Measurements from ENCODE around the gene ERP44.
"Not testable (repeated sequence)": the region's sequence is repeated elsewhere in the genome, so short reads cannot be mapped to it uniquely, and the experiment has no call there.

ERP44 gene

DNA sequence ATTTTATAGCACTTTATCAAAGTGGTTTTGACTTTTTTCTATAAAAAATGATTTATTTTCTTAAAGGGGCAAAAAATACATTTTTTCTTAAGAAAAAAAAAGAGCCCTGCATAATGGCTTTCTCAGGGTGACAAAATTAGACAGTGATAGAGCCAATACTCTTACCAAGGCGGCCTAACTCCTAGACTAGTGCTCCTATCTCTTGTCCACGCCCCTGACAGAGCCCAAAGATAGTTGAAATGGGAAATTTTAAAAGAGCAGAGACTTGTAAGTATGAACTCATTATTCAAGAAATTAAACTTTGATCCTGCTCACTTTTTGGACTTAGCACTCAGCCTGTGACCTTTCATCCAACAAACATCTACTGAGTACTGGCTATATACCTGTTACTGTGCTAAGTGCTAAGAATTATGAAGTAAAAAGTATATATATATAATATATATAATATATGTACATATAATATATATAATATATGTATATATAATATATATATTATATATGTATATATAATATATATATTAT, 1.4 kb upstream of the ERP44 start:
- DNase-seq (ENCODE audit: low spot score) = no peak

DNA sequence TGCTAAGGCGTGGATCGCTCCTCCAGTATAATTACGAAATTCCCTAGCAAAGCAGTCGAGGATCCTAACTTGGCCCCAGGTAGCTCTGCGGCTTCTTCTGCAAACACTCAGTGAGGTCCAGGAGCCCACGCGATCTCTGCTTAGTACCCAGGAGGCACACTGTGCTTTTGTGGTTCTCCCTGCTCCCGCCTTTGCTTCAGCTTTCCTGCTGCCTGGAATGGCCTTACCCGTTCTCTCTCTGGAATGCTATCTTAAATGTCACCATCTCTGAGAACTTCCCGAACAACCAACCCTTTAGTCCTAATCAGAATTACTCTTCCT, 882 bp upstream of the ERP44 start:
- DNase-seq (ENCODE audit: low spot score) = peak; percentile 22

DNA sequence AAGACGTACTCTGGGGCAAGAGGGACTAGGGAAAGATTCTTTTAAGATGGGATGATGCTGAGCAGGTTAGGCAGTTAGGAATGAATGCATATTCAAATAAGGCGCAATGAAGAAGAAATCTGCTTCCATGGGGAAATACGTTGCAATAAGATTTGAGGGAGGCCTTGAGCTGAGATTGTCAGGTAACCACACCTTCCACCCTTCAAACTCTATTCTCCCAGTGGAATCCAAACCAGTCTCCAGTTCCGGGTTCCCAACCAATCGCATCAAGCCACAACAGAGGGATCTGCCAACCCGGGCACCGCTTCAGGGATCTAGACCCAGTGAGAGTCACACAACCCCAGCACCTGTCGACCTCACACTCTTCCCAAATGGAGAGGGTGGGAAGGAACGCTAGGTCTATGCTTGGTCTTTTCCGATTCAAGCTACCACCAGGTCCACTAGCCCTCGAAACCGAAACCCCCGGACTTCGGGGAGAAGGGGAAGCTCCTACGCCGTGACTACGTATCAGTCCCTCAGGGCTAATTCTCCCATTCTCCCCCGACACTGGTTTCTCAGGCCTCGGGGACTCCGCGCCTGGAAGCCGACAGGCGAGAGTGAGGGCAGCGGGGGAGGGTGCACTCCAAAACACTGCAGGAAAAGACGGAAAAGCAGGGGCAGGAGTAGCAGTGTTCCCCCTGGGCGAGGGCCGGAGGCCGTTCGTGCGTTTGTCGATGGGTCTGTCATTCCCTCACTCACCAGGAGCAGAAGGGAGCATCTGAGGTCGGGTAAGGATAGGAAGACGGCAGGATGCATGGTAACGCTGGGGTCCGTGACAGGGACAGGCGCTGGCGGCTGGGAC, 534 bp downstream of the ERP44 start:
- DNase-seq (ENCODE audit: low spot score) = peak; percentile 77

- DNase-seq (ENCODE audit: low spot score) = no peak
Measured at GRCh38 chr9:100096378-100096916, 2.4 kb downstream of the ERP44 start.

- not testable (repeated sequence) for DNase-seq (ENCODE audit: low spot score)
Measured at GRCh38 chr9:100094411-100094810, 4.4 kb downstream of the ERP44 start.

DNA sequence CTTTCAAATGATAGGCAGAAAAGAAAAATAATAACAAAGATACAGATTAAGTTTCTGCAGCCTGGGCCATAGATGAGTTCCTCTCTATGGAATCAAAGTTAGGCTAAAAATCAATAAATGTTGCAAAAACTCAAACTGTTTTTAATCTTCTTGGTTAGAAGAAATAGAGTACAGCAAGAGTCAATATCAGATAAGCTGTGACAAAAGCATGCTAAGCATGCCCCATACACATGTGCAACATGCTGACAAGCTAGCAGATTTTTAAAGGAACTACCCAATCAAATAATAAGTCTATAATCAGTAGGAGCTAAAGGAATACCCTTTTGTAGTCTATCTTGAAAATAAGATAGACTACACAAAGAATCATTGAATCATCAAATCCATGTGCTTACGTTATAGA, 6.7 kb downstream of the ERP44 start:
- DNase-seq (ENCODE audit: low spot score) = no peak

- no peak for DNase-seq (ENCODE audit: low spot score)
Measured at GRCh38 chr9:100091650-100092049, 7.2 kb downstream of the ERP44 start.

- DNase-seq (ENCODE audit: low spot score) = no peak
Measured at GRCh38 chr9:100090880-100091279, 7.9 kb downstream of the ERP44 start.

DNA sequence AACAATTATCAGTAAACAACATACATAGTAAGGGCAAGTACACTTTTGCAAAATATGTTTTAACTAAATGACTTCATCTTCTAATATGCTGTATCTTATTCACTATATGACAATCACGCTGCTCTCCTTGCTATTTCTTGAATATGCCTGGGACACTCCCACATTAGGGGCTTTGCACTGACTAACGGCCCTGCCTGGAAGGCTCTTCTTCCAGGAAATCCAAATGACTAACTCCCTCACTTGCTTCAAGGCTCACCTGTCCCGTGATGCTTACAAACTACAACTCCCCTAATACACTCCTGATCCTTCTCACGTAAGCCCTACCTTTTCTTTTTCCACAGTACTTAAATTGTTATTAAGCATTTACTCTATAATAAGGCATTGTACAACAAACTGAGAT, 10.6 kb downstream of the ERP44 start:
- no peak for DNase-seq (ENCODE audit: low spot score)

DNA sequence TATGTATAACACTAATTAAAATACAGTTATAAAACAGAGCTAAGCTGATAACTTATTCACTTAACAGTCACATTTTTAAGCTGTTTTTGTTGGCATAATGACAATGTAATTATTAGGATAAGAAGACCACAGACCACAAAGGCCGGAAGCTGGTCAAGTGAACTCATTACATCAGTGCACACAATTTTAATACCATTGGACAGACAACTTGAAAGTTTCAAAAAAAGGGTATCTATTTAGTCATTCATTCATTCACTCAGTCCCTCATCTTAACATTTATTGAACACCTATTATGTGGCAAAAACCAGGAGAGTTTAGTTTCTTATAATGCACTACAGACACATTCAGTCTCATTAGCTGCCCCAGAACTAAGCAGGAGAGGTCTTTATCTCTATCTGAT, 11.6 kb downstream of the ERP44 start:
- no peak for DNase-seq (ENCODE audit: low spot score)

DNA sequence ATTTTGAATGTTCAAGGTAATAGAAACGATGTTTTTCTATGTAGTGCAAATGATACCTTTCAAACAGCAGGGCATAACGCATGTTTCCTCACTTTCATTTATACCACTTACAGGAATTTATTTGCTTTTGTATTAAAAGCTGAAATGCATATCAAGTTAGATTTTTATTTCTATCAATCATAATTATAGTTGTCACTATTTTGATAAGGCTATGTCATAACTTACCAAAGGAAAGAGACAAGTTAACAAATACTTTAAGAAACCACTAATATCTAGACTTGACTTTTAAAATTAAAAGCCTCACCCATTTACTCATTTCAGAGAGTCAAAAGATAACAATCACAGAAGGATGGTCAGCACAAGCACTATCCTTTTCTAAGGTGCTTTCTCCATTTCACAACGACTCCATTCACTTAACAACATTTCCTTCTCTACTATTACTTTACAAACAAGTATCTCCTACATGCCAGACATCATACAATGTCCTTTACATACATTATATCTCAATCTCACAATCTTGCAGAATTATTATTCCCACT, 12.6 kb downstream of the ERP44 start:
- no peak for DNase-seq (ENCODE audit: low spot score)

- DNase-seq (ENCODE audit: low spot score) = no peak
Measured at GRCh38 chr9:100084734-100085133, 14.1 kb downstream of the ERP44 start.

- DNase-seq (ENCODE audit: low spot score) = no peak
Measured at GRCh38 chr9:100084128-100084453, 14.7 kb downstream of the ERP44 start.

DNA sequence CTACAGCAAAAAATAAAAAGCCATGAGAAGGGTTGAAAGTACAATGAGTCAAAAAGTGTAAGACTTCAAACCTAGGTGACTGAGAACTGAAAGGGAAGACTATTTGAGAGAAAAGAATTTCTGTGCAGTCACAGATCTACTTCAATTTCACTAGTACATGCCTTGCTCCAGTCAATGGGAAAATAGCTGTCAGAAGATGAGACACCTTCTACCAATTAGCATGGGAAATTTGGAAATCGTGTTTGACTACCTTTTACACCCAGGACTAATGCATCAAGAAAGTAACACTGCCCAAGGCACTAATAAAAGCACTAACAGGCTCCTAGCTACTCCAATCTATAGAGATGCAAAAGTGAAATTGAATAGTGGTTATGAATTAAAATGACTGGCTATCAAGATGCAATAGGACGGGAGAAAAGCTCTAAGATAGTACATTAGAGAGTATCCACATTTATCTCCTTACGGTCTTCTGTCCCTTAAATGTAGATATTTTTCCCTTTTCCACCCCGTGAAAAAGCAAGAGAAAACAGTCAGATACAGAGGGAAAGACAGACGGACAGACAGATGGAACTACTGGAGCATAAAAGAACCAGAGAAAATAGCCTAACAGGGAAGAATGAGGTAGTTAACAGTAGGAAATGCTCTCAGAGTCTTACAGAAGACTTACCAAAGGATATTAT, 15.2 kb downstream of the ERP44 start:
- DNase-seq (ENCODE audit: low spot score) = no peak

DNA sequence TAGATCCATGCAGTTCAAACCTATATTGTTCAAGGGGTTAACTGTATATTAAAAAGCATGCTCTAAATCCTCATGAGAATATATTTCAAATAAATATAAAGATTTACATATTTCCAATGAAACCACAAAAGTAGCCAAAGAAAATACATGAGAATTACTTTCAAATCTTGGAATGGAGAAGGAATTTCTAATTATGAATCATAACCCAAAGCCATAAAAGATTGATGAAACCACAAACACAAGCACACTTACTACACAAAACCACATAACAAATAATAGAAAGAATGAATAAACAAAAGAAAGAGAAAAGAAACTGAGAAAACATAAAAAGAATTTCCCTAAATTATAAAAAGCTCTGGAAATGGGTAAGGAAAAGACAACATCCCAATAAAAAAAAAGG, 16.0 kb downstream of the ERP44 start:
- DNase-seq (ENCODE audit: low spot score) = no peak

DNA sequence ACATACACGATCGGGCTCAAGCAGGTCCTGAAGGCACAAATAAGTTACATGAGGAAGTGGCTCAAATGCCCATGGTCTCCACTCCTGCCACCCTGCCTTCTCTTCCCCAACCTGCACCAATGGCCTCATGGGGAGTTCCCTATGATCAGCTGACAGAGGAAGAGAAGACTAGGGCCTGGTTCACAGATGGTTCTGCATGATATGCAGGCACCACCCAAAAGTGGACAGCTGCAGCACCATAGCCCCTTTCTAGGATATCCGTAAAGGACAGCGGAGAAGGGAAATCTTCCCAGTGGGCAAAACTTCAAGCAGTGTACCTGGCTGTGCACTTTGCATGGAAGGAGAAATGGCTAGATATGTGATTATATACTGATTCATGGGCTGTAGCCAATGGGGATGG, 22.5 kb downstream of the ERP44 start:
- not testable (repeated sequence) for DNase-seq (ENCODE audit: low spot score)

- DNase-seq (ENCODE audit: low spot score) = no peak
Measured at GRCh38 chr9:100074989-100075388, 23.8 kb downstream of the ERP44 start.

GRCh38 chr9:100074093-100074492, 24.7 kb downstream of the ERP44 start:
- no peak for DNase-seq (ENCODE audit: low spot score)

- no peak for DNase-seq (ENCODE audit: low spot score)
Measured at GRCh38 chr9:100072805-100073204, 26.0 kb downstream of the ERP44 start.

GRCh38 chr9:100071271-100071670, 27.5 kb downstream of the ERP44 start:
- DNase-seq (ENCODE audit: low spot score) = no peak

GRCh38 chr9:100070104-100071041, 28.4 kb downstream of the ERP44 start:
- no peak for DNase-seq (ENCODE audit: low spot score)

GRCh38 chr9:100069068-100069467, 29.7 kb downstream of the ERP44 start:
- DNase-seq (ENCODE audit: low spot score) = not testable (repeated sequence)
